Spleen (tissue), 11 donors: ENCODE data around the gene NRCAM. TPM values are rescaled to one million over a fixed set of nuclear protein-coding genes. Genes with fewer than 3 reads are reported as not detected.

Experiments used
- DNase-seq: peaks from one replicate; pipeline ENCODE4 v3.0.0-alpha.2; 2020
- H3K27ac ChIP-seq, 8 donors: fragments of 200-600 bp; sonication (generic) in 7 of 8; 1 replicate in 4 of 8; 2 replicates in 4 of 8; pipeline versions ENCODE4 v1.5.0 to v1.8.0; 2016 to 2021; ENCODE audit warnings: inconsistent platforms in 4 of 8, mild to moderate bottlenecking in 4 of 8, moderate library complexity in 1 of 8
- H3K27me3 ChIP-seq, 7 donors: fragments of 200-600 bp; sonication (generic) in 6 of 7; replicated peaks in 1 of 7; 1 replicate in 4 of 7; 2 replicates in 3 of 7; pipeline versions ENCODE4 v1.5.0 to v1.8.0; 2016 to 2021; ENCODE audit warnings: inconsistent platforms in 3 of 7, mild to moderate bottlenecking in 1 of 7
- H3K36me3 ChIP-seq, 6 donors: fragments of 200-600 bp; sonication (generic) in 5 of 6; 1 replicate in 4 of 6; 2 replicates in 2 of 6; pipeline versions ENCODE4 v1.5.0 to v1.8.0; 2016 to 2021; ENCODE audit warnings: inconsistent platforms in 2 of 6
- H3K4me1 ChIP-seq, 6 donors: fragments of 200-600 bp; sonication (generic) in 5 of 6; 1 replicate in 3 of 6; 2 replicates in 3 of 6; pipeline versions ENCODE4 v1.5.0 to v1.8.0; 2016 to 2021; ENCODE audit warnings: inconsistent platforms in 3 of 6
- H3K4me3 ChIP-seq, 8 donors: fragments of 200-600 bp; sonication (generic) in 7 of 8; 1 replicate in 4 of 8; 2 replicates in 4 of 8; pipeline versions ENCODE4 v1.5.0 to v1.8.0; 2016 to 2021; ENCODE audit warnings: inconsistent platforms in 4 of 8, mild to moderate bottlenecking in 4 of 8, moderate library complexity in 2 of 8
- H3K9me3 ChIP-seq, 8 donors: fragments of 200-600 bp; sonication (generic) in 7 of 8; 1 replicate in 4 of 8; 2 replicates in 4 of 8; pipeline versions ENCODE4 v1.5.0 to v1.8.0; 2016 to 2021; ENCODE audit warnings: inconsistent platforms in 4 of 8
- CTCF ChIP-seq, 11 experiments: fragments of 200-600 bp in 7 of 11; fragments of 450-650 bp in 4 of 11; sonication (generic) in 4 of 11; IDR thresholded peaks in 8 of 11; conservative IDR thresholded peaks in 3 of 11; 1 replicate in 7 of 11; 2 replicates in 4 of 11; pipeline versions ENCODE4 v1.4.0 to v1.8.0; 2016 to 2021; ENCODE audit warnings: antibody characterized with exemption in 11 of 11, inconsistent platforms in 4 of 11, mild to moderate bottlenecking in 1 of 11
- POLR2A ChIP-seq, 3 donors: fragments of 450-650 bp; IDR thresholded peaks; one replicate each; pipeline ENCODE4 v1.5.1; 2017; ENCODE audit warnings: antibody characterized with exemption in 3 of 3, mild to moderate bottlenecking in 1 of 3
- POLR2AphosphoS5 ChIP-seq, 3 donors: sonication (generic); formaldehyde crosslinking; IDR thresholded peaks; one replicate each; pipeline ENCODE4 v1.5.1; 2017; ENCODE audit warnings: antibody characterized with exemption in 3 of 3
- WGBS, 5 donors: extraction: QIAGEN DNeasy Blood & Tissue Kit in 3 of 5; methylation state at CpG; one replicate each; pipeline versions ENCODE4 v1.1.5 to v1.1.7; 2013 to 2018; 5-methylcytosine and 5-hydroxymethylcytosine counted together
- intact Hi-C: fragments of 100-400 bp; cut with DNase I; formaldehyde crosslinking; loops from one replicate; pipeline ENCODE4 v1.15.0; 2023; ENCODE audit warnings: low total_unique reads
- polyA plus RNA-seq, 3 donors: library from polyadenylated mRNA; stranded (reverse); fragments of 200-250 nt; gene quantifications; one replicate each; pipeline ENCODE4 v1.2.1, GENCODE V29; 2013
- total RNA-seq, 7 donors: library from RNA; depleted of rRNA in 3 of 7; stranded (reverse); fragments of >200 nt in 3 of 7; fragmentation: NEBNext Ultra II Directional in 4 of 7; extraction: Animal tissue kit (Norgen Biotek cat#: 25700) in 4 of 7; gene quantifications; one replicate each; pipeline versions ENCODE4 v1.1.0 to v1.2.1, GENCODE V29; 2016 to 2021
- donor health status: healthy with polysubstance abuse.
- donor health status: DM: no; HTN: no; CAD: no; lungs with moderate emphysema.
- donor health status: DM: no; HTN: no; CAD: no.
- donor health status: Bipolar disorder and iron deficiency.
- donor health status: healthy.
- donor health status: DM: no; HTN: no; CAD: no.
- donor health status: DM: yes; HTN: yes; CAD: no.

Gene NRCAM
- total and polyA plus RNA-seq, 10 donors, result 4.1 to 88.5 (median 15.0) TPM

DNA sequence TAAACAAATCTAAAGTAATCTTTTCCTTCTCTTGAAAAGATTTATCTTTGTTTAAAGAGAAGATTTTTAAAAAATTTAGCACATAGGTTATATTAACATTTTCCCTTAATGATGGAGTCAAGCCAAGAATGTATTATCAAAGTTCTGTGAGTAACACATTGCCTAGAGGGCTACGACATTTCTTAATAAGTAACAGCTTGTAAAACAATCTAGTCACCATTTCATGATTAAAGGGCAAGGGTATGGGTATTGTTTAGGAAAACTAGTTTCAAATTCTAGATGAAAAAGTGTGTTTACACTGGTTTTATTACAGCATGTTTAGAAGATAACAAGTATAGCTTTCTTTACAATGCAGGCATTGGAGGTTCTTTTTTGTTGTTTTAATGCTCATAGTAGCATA lies 297.5 kb downstream of the NRCAM start:
- TF ChIP-seq POLR2AphosphoS5 (IDR thresholded peaks at IDR 0.05), result no peak
- no peak for TF ChIP-seq POLR2A (IDR thresholded peaks at IDR 0.05)
- no peak for TF ChIP-seq CTCF (IDR thresholded peaks at IDR 0.05 in 8 of 11, conservative IDR thresholded peaks at IDR 0.05 in 3 of 11)
- 80 to 91% (median 83%) methylated on average over 1 of the region's 1 CpG for WGBS, 5 donors
- Histone ChIP-seq H3K4me3 (no peak overlapping the region), H3K36me3 (no peaks in the 10 kb centered on the region), H3K27ac (no peak overlapping the region), H3K27me3 (no peaks in the 10 kb centered on the region), H3K9me3 (no peaks in the 10 kb centered on the region), H3K4me1 (no peaks in the 10 kb centered on the region)
- intact Hi-C loops, result no loop called here
- no peak for DNase-seq

- Histone ChIP-seq H3K36me3 (no peaks in the 10 kb centered on the region), H3K9me3 (no peaks in the 10 kb centered on the region), H3K4me3 (no peak overlapping the region), H3K4me1 (no peaks in the 10 kb centered on the region), H3K27ac (no peak overlapping the region), H3K27me3 (peaks cover 0 to under 1% (median 0%) of the 10 kb centered on the region in 7 donors)
- no peak for TF ChIP-seq POLR2A (IDR thresholded peaks at IDR 0.05)
- TF ChIP-seq POLR2AphosphoS5 (IDR thresholded peaks at IDR 0.05), result no peak
- TF ChIP-seq CTCF (IDR thresholded peaks at IDR 0.05 in 8 of 11, conservative IDR thresholded peaks at IDR 0.05 in 3 of 11), result no peak
- 82 to 95% (median 90%) methylated on average over 4 of the region's 4 CpGs for WGBS, 5 donors
- intact Hi-C loops, result no loop called here
- DNase-seq, result no peak
Observed at GRCh38 chr7:108157606-108158335, 298.5 kb downstream of the NRCAM start.

DNA sequence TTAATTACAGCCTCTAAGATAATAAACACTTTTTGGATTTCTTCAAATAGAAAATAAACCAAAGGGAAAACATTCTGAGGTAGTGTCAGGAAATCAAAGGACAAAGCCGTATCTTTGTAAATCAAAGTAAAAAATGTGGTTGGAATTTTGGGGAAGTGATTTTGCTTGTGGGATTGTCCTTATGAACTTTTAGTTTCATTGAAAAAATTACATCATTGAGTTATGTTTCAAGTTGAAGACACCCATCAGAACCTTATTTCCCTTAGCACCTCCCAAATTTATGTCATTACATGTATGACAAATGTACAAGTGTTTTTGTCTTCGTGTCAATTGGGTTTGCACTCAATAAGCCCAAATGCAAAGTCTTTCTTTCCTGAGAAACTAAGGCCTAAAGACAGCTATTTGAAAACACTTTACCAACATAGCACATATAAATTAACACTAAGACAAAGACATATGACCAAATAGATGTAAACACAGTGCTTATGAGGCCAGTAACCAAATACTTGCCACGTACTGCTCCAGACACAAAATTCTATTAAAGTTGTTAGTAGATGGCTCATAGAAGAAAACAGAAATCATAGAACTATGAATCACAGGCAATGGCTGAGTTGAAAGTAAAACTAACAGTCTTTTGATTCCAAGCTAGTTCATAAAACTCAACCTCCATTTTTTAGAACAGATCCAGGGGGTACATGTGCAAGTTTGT lies 299.2 kb downstream of the NRCAM start:
- WGBS, 5 donors, result 62 to 76% (median 72%) methylated on average over 3 of the region's 3 CpGs
- intact Hi-C loops, result no loop called here
- H3K36me3 ChIP-seq, result no peaks in the 10 kb centered on the region
- no peak for TF ChIP-seq CTCF (IDR thresholded peaks at IDR 0.05 in 8 of 11, conservative IDR thresholded peaks at IDR 0.05 in 3 of 11)
- TF ChIP-seq POLR2AphosphoS5 (IDR thresholded peaks at IDR 0.05), result no peak
- no peak for TF ChIP-seq POLR2A (IDR thresholded peaks at IDR 0.05)
- no peak for DNase-seq
- H3K27ac ChIP-seq, result no peak overlapping the region
- no peaks in the 10 kb centered on the region for H3K9me3 ChIP-seq
- H3K4me3 ChIP-seq, result no peak overlapping the region
- H3K27me3 ChIP-seq, result peaks cover 0 to 8% (median 0%) of the 10 kb centered on the region in 7 donors
- no peaks in the 10 kb centered on the region for H3K4me1 ChIP-seq

DNA sequence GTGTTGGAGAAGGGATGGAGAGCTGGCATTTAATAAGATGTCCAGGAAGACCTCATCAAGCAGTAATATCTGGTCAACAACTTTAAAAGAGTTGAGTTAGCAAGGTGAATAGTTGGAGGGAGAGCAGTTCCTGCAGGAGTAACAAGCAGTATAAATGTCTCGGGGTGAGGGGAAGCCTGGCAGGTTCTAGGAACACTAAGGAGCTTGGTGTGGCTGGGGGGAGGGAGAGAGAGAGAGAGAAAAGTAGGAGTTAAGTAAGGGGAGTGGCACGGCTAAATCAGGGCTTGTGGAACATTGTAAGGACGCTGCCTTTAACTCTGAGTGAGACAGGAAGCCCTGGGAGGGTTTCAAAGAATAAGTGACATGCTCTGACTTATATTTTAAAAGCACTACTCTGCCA lies 304.0 kb downstream of the NRCAM start:
- H3K36me3 ChIP-seq, result no peaks in the 10 kb centered on the region
- TF ChIP-seq POLR2AphosphoS5 (IDR thresholded peaks at IDR 0.05) (no peak), POLR2A (IDR thresholded peaks at IDR 0.05) (no peak), CTCF (IDR thresholded peaks at IDR 0.05 in 8 of 11, conservative IDR thresholded peaks at IDR 0.05 in 3 of 11) (no peak)
- H3K4me1 ChIP-seq, result no peaks in the 10 kb centered on the region
- WGBS, 5 donors, result 48 to 64% (median 64%) methylated on average over 3 of the region's 3 CpGs
- H3K9me3 ChIP-seq, result no peaks in the 10 kb centered on the region
- H3K27ac ChIP-seq, result no peak overlapping the region
- intact Hi-C loops, result no loop called here
- no peak for DNase-seq
- peaks cover 0 to 8% (median 0%) of the 10 kb centered on the region in 7 donors for H3K27me3 ChIP-seq
- H3K4me3 ChIP-seq, result no peak overlapping the region
